Endothelial cell (in vitro differentiated cells): Measurements from ENCODE around the gene ASB13. TPM values are rescaled to one million over a fixed set of nuclear protein-coding genes. Genes with fewer than 3 reads are reported as not detected.

ENCODE experiments used
- DNase-seq: peaks from one replicate; pipeline ENCODE4 v3.0.0; 2021; ENCODE audit warnings: low spot score
- H3K27ac Mint-ChIP-seq: one replicate; pipeline ENCODE4 v1.8.0; 2021; ENCODE audit warnings: mixed read lengths, inconsistent platforms; ENCODE audit not compliant: unreplicated experiment
- H3K27me3 Mint-ChIP-seq: one replicate; pipeline ENCODE4 v1.8.0; 2021; ENCODE audit warnings: mild to moderate bottlenecking, moderate library complexity, mixed read lengths, inconsistent platforms; ENCODE audit not compliant: unreplicated experiment
- H3K36me3 Mint-ChIP-seq: one replicate; pipeline ENCODE4 v1.8.0; 2021; ENCODE audit warnings: mild to moderate bottlenecking, low read depth, mixed read lengths, inconsistent platforms; ENCODE audit not compliant: unreplicated experiment
- H3K4me1 Mint-ChIP-seq: one replicate; pipeline ENCODE4 v1.8.0; 2021; ENCODE audit warnings: mild to moderate bottlenecking, mixed read lengths, inconsistent platforms; ENCODE audit not compliant: unreplicated experiment
- H3K4me3 Mint-ChIP-seq: one replicate; pipeline ENCODE4 v1.8.0; 2021; ENCODE audit warnings: mild to moderate bottlenecking, mixed read lengths, inconsistent platforms; ENCODE audit not compliant: unreplicated experiment
- H3K9me3 Mint-ChIP-seq: one replicate; pipeline ENCODE4 v1.8.0; 2021; ENCODE audit warnings: mixed read lengths, inconsistent platforms; ENCODE audit not compliant: unreplicated experiment
- total RNA-seq: library from RNA; stranded (reverse); fragmentation: NEBNext Ultra II Directional; extraction: Animal tissue kit (Norgen Biotek cat#: 25700); gene quantifications from one replicate; pipeline ENCODE4 v1.2.1, GENCODE V29; 2021; ENCODE audit not compliant: unreplicated experiment
- TF ChIP-seq, protein P1 (sequence below): fragments of 200-600 bp; sonication (generic); IDR thresholded peaks from one replicate; pipeline ENCODE4 v1.5.0; 2021; ENCODE audit warnings: antibody characterized with exemption; ENCODE audit not compliant: unreplicated experiment

Gene ASB13
- total RNA-seq, 1 donor from 2014 or later, result 22.5 TPM

DNA sequence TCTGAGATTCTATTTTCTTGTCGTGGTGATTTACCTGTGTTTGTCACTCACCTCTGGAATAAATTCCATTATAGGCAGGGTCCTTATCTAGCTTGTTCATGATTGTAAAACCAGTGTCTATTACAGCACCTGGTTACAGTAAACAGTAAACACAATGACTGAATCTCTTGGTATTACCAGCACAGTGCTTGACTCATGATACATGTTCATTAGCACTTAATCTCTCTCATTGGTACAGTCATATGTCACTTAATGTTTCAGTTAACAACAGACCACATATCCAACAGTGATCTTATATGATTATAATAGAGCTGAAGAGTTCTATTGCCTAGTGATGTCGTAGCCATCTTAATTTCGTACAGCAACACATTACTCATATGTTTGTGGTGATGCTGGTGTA, 16.7 kb upstream of the ASB13 start:
- Mint-ChIP-seq H3K27ac (no peak overlapping the region), H3K9me3 (no peaks in the 10 kb centered on the region), H3K36me3 (peaks cover 4% of the 10 kb centered on the region), H3K4me3 (no peak overlapping the region), H3K4me1 (peaks cover 18% of the 10 kb centered on the region), H3K27me3 (peaks cover 8% of the 10 kb centered on the region)
- no peak for DNase-seq
- TF ChIP-seq, protein P1, sequence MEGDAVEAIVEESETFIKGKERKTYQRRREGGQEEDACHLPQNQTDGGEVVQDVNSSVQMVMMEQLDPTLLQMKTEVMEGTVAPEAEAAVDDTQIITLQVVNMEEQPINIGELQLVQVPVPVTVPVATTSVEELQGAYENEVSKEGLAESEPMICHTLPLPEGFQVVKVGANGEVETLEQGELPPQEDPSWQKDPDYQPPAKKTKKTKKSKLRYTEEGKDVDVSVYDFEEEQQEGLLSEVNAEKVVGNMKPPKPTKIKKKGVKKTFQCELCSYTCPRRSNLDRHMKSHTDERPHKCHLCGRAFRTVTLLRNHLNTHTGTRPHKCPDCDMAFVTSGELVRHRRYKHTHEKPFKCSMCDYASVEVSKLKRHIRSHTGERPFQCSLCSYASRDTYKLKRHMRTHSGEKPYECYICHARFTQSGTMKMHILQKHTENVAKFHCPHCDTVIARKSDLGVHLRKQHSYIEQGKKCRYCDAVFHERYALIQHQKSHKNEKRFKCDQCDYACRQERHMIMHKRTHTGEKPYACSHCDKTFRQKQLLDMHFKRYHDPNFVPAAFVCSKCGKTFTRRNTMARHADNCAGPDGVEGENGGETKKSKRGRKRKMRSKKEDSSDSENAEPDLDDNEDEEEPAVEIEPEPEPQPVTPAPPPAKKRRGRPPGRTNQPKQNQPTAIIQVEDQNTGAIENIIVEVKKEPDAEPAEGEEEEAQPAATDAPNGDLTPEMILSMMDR, result no peak

DNA sequence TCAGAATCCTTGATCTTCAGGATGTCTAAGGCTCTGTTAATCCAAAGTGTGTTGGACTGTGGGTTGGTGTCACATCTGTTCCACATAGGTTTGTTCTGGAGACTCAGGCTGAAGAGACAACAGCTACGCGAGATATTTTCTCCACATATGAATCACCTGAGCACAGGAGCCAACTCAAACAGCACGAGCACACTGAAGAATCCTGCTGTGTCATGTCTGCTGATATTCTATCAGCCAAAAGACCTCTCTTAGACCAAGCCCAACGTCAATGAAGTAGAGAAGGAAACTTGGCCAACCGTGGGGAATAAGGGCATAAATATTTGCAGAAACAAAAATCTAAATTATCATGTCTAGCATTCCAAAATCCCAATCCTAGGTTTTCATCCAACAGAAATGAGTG, 15.5 kb upstream of the ASB13 start:
- no peak for DNase-seq
- no peaks in the 10 kb centered on the region for H3K9me3 Mint-ChIP-seq
- no peak overlapping the region for H3K4me3 Mint-ChIP-seq
- TF ChIP-seq, protein P1, result no peak
- H3K36me3 Mint-ChIP-seq, result peaks cover 4% of the 10 kb centered on the region
- no peak overlapping the region for H3K27ac Mint-ChIP-seq
- H3K27me3 Mint-ChIP-seq, result peaks cover 10% of the 10 kb centered on the region
- H3K4me1 Mint-ChIP-seq, result peaks cover 15% of the 10 kb centered on the region

DNA sequence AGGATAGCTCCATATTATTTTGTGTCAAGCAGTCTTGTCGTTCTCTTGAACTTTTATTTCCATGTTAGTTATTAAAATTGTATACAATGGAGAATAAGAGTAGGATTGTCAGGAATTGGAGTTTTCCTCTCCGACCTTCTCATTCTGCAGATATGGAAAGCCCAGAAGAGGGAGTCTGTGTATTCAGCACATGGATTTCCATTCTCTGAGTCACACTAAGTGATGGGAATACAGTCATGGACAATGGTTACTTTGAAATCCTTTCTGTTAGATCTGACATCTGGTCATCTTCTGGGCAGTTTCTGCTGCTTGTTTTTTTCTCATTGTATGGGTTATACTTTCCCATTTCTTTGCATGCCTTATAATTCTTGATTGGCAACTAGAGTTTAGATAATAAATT, 13.2 kb upstream of the ASB13 start:
- no peak for DNase-seq
- Mint-ChIP-seq H3K27ac (no peak overlapping the region), H3K9me3 (no peaks in the 10 kb centered on the region), H3K4me3 (no peak overlapping the region), H3K4me1 (peaks cover 3% of the 10 kb centered on the region), H3K36me3 (peaks cover 4% of the 10 kb centered on the region), H3K27me3 (peaks cover 7% of the 10 kb centered on the region)
- TF ChIP-seq, protein P1, result no peak

DNA sequence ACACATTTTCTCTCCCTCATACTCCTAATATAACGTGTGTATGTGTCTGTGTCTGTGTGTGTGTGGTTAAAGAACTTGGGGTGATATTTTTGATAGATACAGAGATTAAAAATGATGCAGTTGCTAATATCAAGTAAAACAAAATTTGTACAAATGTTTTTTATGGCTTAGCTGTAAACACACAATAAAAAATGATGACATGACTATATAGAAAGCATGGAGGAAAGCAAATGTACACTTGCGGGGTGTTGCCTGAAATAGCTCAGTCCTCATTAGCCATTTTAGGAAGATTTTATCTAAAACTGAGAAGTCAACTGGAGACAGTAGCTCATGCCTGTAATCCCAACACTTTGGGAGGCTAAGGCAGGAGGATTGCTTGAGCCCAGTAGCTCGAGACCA, 12.6 kb upstream of the ASB13 start:
- peaks cover 5% of the 10 kb centered on the region for H3K27me3 Mint-ChIP-seq
- peaks cover under 1% of the 10 kb centered on the region for H3K4me1 Mint-ChIP-seq
- H3K27ac Mint-ChIP-seq, result no peak overlapping the region
- H3K9me3 Mint-ChIP-seq, result no peaks in the 10 kb centered on the region
- no peak for DNase-seq
- peaks cover under 1% of the 10 kb centered on the region for H3K36me3 Mint-ChIP-seq
- TF ChIP-seq, protein P1, result no peak
- H3K4me3 Mint-ChIP-seq, result no peak overlapping the region

DNA sequence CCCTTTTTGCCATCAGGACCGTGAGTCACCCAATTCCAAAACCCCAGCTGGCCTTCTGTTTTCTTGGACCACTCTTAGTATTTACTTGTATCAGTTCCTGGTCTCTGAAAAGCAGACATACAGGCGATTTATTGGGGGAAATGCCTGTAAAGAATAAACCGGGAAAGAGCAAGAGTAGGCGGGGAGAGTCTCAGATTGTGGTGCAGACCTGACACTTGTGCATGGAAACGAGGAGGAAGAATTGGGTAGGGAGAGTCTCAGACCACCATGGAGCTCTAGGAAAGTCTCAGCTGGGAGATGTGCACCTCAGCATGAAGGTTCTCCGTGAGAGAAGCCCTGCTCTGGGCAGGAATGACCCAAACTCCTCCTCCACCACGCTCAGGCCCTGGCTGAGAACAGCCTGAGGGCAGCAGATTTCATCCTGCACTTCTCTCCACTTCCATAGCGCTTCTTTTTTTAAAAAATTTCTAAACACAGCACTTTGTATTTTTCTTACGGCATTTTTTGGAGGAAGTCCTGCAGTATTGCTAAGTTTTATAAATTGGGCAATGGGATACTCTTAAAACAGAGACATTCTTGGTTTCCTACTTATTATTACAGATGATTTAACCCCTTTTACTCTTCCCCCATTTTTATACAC, 12.1 kb upstream of the ASB13 start:
- Mint-ChIP-seq H3K4me1 (no peaks in the 10 kb centered on the region), H3K36me3 (no peaks in the 10 kb centered on the region), H3K27me3 (peaks cover 7% of the 10 kb centered on the region), H3K9me3 (no peaks in the 10 kb centered on the region), H3K4me3 (no peak overlapping the region), H3K27ac (no peak overlapping the region)
- TF ChIP-seq, protein P1, result no peak
- DNase-seq, result no peak
